Measurements from ENCODE around the gene IDH3B. TPM values are rescaled to one million over a fixed set of nuclear protein-coding genes. Genes with fewer than 3 reads are reported as not detected.

The IDH3B gene
- total and polyA plus RNA-seq, 9 of the 15 experiments (the other 6 are each of a cell fraction or from before 2014, with no cell fraction given), result 91.7 to 224 (median 155) TPM

GRCh38 chr20:2651772-2652723 is 12.0 kb downstream of the IDH3B start, which contains the start of gene NOP56 (continued):
- TF ChIP-seq ZBTB40 (IDR thresholded peaks at IDR 0.05) (0 out of 2 replicates have a peak, but pooled peaks have one; percentile 25), ZBTB40 (CRISPR knock-in tag; IDR thresholded peaks at IDR 0.05) (no peak), MTA3 (IDR thresholded peaks at IDR 0.05; ENCODE audit: borderline replicate concordance) (peak; percentile 46; the same call in 1 of the 2 replicates), ZNF316 (IDR thresholded peaks at IDR 0.05) (no peak), DNMT1 (IDR thresholded peaks at IDR 0.05) (no peak), ZNF444 (CRISPR knock-in tag; IDR thresholded peaks at IDR 0.05) (no peak), NR4A1 (CRISPR knock-in tag; IDR thresholded peaks at IDR 0.05) (no peak), NR4A1 (tag; IDR thresholded peaks at IDR 0.05) (no peak), MED1 (CRISPR knock-in tag; IDR thresholded peaks at IDR 0.05; ENCODE audit: borderline replicate concordance) (no peak), TBP (optimal IDR thresholded peaks at IDR 0.05; ENCODE audit: low read depth, low read length) (no peak), ARID1B (IDR thresholded peaks at IDR 0.05) (no peak), CXXC5 (CRISPR knock-in tag; IDR thresholded peaks at IDR 0.05) (peak; percentile 63), BRD4 (IDR thresholded peaks at IDR 0.05) (peak; percentile 12; the same call in 1 of the 2 replicates), ZNF431 (CRISPR knock-in tag; IDR thresholded peaks at IDR 0.05) (peak; percentile 10; the same call in 1 of the 2 replicates), GTF2F1 (IDR thresholded peaks at IDR 0.05; ENCODE audit: low read depth, low read length) (no peak), ZSCAN29 (IDR thresholded peaks at IDR 0.05) (no peak), KDM2B (CRISPR knock-in tag; IDR thresholded peaks at IDR 0.05) (no peak), CHD2 (IDR thresholded peaks at IDR 0.05; ENCODE audit: low read depth, low read length) (no peak), CHD4 (IDR thresholded peaks at IDR 0.05; ENCODE audit: insufficient read depth, insufficient replicate concordance, low read depth, low read length, poor library complexity, severe bottlenecking) (no peak)
- TF ChIP-seq, protein P1, sequence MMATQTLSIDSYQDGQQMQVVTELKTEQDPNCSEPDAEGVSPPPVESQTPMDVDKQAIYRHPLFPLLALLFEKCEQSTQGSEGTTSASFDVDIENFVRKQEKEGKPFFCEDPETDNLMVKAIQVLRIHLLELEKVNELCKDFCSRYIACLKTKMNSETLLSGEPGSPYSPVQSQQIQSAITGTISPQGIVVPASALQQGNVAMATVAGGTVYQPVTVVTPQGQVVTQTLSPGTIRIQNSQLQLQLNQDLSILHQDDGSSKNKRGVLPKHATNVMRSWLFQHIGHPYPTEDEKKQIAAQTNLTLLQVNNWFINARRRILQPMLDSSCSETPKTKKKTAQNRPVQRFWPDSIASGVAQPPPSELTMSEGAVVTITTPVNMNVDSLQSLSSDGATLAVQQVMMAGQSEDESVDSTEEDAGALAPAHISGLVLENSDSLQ (IDR thresholded peaks at IDR 0.05), result no peak

Measured in K562 (cell line).